HCT116 (cell line): ENCODE measurements around the gene XYLT2.

ENCODE experiments used
- CEBPB ChIP-seq: IDR thresholded peaks from 2 replicates; pipeline ENCODE4 v1.6.1; 2012; ENCODE audit warnings: low read depth
- EZH2 ChIP-seq: fragments of 200-600 bp; sonication (generic); IDR thresholded peaks from 2 replicates; pipeline ENCODE4 v1.6.1; 2017; ENCODE audit warnings: antibody characterized with exemption, mixed run types
- POLR2A ChIP-seq: IDR thresholded peaks from 2 replicates; pipeline ENCODE4 v1.7.0; 2011; ENCODE audit warnings: borderline replicate concordance; ENCODE audit not compliant: insufficient read depth, insufficient read length; ENCODE audit errors: extremely low read depth
- POLR2AphosphoS5 ChIP-seq: IDR thresholded peaks from 2 replicates; pipeline ENCODE4 v1.6.1; 2011; ENCODE audit warnings: mild to moderate bottlenecking, low read depth, low read length, moderate library complexity
- RAD21 ChIP-seq: IDR thresholded peaks from 2 replicates; pipeline ENCODE4 v1.6.1; 2012; ENCODE audit warnings: low read depth, mild to moderate bottlenecking
- SP1 ChIP-seq: IDR thresholded peaks from 2 replicates; pipeline ENCODE4 v1.6.1; 2012; ENCODE audit warnings: low read depth
- TF ChIP-seq, protein P1 (sequence below), 3 experiments: fragments of 200-600 bp in 1 of 3; sonication (generic) in 1 of 3; IDR thresholded peaks in 2 of 3; conservative IDR thresholded peaks in 1 of 3; 2 replicates each; pipeline ENCODE4 v1.5.1; 2012 to 2017; ENCODE audit warnings: low read depth in 2 of 3, low read length in 2 of 3, antibody characterized with exemption in 1 of 3, borderline replicate concordance in 1 of 3, control low read depth in 1 of 3, mild to moderate bottlenecking in 1 of 3, mixed read lengths in 1 of 3, mixed run types in 1 of 3, moderate library complexity in 1 of 3; ENCODE audit not compliant: insufficient read depth in 1 of 3
- TF ChIP-seq, protein P2 (sequence below): IDR thresholded peaks from 2 replicates; pipeline ENCODE4 v1.6.1; 2012
- TF ChIP-seq, protein P3 (sequence below): IDR thresholded peaks from 2 replicates; pipeline ENCODE4 v1.6.1; 2012; ENCODE audit warnings: low read depth

DNA sequence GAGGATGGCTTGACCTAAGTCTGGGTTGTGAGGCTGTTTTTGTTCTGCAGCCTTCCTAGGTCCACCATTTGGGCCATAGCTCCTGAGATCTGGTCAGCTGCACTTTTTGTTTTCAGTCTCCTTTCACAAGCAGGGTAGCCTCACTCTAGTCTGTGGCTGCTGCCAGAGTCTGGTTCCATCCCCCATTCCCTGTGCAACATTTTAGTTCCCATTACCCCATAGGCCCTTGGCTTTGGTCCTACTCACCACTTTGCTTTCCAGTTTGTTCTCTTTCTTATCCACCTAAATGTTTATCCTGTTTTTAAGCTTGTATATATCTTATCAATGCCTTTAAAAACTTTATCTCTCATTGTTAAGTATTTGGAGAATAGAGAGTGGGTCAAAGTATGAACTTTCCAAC, 6.5 kb upstream of the XYLT2 start:
- TF ChIP-seq, protein P1, sequence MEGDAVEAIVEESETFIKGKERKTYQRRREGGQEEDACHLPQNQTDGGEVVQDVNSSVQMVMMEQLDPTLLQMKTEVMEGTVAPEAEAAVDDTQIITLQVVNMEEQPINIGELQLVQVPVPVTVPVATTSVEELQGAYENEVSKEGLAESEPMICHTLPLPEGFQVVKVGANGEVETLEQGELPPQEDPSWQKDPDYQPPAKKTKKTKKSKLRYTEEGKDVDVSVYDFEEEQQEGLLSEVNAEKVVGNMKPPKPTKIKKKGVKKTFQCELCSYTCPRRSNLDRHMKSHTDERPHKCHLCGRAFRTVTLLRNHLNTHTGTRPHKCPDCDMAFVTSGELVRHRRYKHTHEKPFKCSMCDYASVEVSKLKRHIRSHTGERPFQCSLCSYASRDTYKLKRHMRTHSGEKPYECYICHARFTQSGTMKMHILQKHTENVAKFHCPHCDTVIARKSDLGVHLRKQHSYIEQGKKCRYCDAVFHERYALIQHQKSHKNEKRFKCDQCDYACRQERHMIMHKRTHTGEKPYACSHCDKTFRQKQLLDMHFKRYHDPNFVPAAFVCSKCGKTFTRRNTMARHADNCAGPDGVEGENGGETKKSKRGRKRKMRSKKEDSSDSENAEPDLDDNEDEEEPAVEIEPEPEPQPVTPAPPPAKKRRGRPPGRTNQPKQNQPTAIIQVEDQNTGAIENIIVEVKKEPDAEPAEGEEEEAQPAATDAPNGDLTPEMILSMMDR (IDR thresholded peaks at IDR 0.05 in 2 of 3, conservative IDR thresholded peaks at IDR 0.05 in 1 of 3; ENCODE audit: borderline replicate concordance in 1 of 3, insufficient read depth in 1 of 3, low read depth in 2 of 3, low read length in 2 of 3), result no peak
- TF ChIP-seq, protein P2, sequence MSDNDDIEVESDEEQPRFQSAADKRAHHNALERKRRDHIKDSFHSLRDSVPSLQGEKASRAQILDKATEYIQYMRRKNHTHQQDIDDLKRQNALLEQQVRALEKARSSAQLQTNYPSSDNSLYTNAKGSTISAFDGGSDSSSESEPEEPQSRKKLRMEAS, result no peak
- no peak for TF ChIP-seq POLR2AphosphoS5
- no peak for TF ChIP-seq POLR2A
- no peak for TF ChIP-seq CEBPB
- no peak for TF ChIP-seq EZH2
- no peak for TF ChIP-seq SP1
- TF ChIP-seq, protein P3, sequence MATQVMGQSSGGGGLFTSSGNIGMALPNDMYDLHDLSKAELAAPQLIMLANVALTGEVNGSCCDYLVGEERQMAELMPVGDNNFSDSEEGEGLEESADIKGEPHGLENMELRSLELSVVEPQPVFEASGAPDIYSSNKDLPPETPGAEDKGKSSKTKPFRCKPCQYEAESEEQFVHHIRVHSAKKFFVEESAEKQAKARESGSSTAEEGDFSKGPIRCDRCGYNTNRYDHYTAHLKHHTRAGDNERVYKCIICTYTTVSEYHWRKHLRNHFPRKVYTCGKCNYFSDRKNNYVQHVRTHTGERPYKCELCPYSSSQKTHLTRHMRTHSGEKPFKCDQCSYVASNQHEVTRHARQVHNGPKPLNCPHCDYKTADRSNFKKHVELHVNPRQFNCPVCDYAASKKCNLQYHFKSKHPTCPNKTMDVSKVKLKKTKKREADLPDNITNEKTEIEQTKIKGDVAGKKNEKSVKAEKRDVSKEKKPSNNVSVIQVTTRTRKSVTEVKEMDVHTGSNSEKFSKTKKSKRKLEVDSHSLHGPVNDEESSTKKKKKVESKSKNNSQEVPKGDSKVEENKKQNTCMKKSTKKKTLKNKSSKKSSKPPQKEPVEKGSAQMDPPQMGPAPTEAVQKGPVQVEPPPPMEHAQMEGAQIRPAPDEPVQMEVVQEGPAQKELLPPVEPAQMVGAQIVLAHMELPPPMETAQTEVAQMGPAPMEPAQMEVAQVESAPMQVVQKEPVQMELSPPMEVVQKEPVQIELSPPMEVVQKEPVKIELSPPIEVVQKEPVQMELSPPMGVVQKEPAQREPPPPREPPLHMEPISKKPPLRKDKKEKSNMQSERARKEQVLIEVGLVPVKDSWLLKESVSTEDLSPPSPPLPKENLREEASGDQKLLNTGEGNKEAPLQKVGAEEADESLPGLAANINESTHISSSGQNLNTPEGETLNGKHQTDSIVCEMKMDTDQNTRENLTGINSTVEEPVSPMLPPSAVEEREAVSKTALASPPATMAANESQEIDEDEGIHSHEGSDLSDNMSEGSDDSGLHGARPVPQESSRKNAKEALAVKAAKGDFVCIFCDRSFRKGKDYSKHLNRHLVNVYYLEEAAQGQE, result no peak
- no peak for TF ChIP-seq RAD21
